GM23338 (cell line): ENCODE results near the gene ALDH6A1. TPM values are rescaled to one million over a fixed set of nuclear protein-coding genes. Genes with fewer than 3 reads are reported as not detected.

ENCODE experiments used
- CREB1 ChIP-seq: fragments of 250-450 bp; sonication (Bioruptor Pico); IDR thresholded peaks from 2 replicates; pipeline ENCODE4 v1.5.0; 2020; ENCODE audit warnings: low read depth, mild to moderate bottlenecking, moderate library complexity
- JUNB ChIP-seq: IDR thresholded peaks from one replicate; pipeline ENCODE4 v1.6.1; 2016; ENCODE audit warnings: antibody characterized with exemption; ENCODE audit not compliant: unreplicated experiment
- NANOG ChIP-seq: IDR thresholded peaks from 2 replicates; pipeline ENCODE4 v1.6.1; 2016; ENCODE audit warnings: antibody characterized with exemption, borderline replicate concordance
- POLR2AphosphoS5 ChIP-seq: IDR thresholded peaks from 2 replicates; pipeline ENCODE4 v1.6.1; 2016; ENCODE audit warnings: antibody characterized with exemption, low read depth
- STAT1 ChIP-seq: IDR thresholded peaks from one replicate; pipeline ENCODE4 v1.6.1; 2016; ENCODE audit warnings: antibody characterized with exemption; ENCODE audit not compliant: unreplicated experiment
- polyA plus RNA-seq: library from polyadenylated mRNA; unstranded; fragments of >200 nt; fragmentation: Nextera tagmentation; extraction: Ambion mirVana; gene quantifications from 2 replicates; pipeline ENCODE4 v1.2.1, GENCODE V29; 2016
- total RNA-seq: library from RNA; depleted of rRNA; stranded (reverse); fragments of >200 nt; shearing (Covaris generic); gene quantifications from 2 replicates; pipeline ENCODE4 v1.2.3, GENCODE V29; 2014
- TF ChIP-seq, protein P1 (sequence below): fragments of 250-450 bp; sonication (Bioruptor Pico); IDR thresholded peaks from 2 replicates; pipeline ENCODE4 v1.5.0; 2020; ENCODE audit warnings: mild to moderate bottlenecking, moderate library complexity
- TF ChIP-seq, protein P2 (sequence below): IDR thresholded peaks from 2 replicates; pipeline ENCODE4 v1.6.1; 2016; ENCODE audit warnings: antibody characterized with exemption
- TF ChIP-seq, protein P3 (sequence below), 2 experiments: fragments of 200-600 bp in 1 of 2; sonication (generic) in 1 of 2; conservative IDR thresholded peaks; 2 replicates each; pipeline versions ENCODE4 v1.5.1 to v1.6.1; 2016 to 2017; ENCODE audit warnings: antibody characterized with exemption in 2 of 2, low read depth in 2 of 2, mild to moderate bottlenecking in 2 of 2, moderate library complexity in 1 of 2
- TF ChIP-seq, protein P4 (sequence below): IDR thresholded peaks from one replicate; pipeline ENCODE4 v1.6.1; 2018; ENCODE audit warnings: antibody characterized with exemption; ENCODE audit not compliant: unreplicated experiment

ALDH6A1 gene
- total and polyA plus RNA-seq, 2 experiments from 2014 or later: 16.1 to 28.0 TPM

DNA sequence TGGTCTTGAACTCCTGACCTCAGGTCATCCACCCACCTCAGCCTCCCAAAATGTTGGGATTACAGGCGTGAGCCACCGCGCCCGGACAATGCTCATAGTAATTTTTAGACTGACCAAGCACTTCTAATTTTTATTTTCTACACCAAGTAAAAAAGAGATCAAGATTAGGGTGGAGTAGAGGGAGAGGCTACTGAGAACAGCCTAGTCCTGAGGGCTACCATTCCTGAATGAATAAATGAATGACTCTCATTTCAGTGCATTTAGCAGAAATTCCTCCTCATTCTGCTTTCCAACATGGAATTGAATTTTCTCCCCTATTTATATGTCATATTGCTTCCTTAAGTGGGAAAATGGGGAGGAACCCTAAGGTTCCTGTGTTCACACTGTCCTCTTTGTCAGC lies 38.7 kb downstream of the ALDH6A1 start (continued):
- TF ChIP-seq, protein P1, sequence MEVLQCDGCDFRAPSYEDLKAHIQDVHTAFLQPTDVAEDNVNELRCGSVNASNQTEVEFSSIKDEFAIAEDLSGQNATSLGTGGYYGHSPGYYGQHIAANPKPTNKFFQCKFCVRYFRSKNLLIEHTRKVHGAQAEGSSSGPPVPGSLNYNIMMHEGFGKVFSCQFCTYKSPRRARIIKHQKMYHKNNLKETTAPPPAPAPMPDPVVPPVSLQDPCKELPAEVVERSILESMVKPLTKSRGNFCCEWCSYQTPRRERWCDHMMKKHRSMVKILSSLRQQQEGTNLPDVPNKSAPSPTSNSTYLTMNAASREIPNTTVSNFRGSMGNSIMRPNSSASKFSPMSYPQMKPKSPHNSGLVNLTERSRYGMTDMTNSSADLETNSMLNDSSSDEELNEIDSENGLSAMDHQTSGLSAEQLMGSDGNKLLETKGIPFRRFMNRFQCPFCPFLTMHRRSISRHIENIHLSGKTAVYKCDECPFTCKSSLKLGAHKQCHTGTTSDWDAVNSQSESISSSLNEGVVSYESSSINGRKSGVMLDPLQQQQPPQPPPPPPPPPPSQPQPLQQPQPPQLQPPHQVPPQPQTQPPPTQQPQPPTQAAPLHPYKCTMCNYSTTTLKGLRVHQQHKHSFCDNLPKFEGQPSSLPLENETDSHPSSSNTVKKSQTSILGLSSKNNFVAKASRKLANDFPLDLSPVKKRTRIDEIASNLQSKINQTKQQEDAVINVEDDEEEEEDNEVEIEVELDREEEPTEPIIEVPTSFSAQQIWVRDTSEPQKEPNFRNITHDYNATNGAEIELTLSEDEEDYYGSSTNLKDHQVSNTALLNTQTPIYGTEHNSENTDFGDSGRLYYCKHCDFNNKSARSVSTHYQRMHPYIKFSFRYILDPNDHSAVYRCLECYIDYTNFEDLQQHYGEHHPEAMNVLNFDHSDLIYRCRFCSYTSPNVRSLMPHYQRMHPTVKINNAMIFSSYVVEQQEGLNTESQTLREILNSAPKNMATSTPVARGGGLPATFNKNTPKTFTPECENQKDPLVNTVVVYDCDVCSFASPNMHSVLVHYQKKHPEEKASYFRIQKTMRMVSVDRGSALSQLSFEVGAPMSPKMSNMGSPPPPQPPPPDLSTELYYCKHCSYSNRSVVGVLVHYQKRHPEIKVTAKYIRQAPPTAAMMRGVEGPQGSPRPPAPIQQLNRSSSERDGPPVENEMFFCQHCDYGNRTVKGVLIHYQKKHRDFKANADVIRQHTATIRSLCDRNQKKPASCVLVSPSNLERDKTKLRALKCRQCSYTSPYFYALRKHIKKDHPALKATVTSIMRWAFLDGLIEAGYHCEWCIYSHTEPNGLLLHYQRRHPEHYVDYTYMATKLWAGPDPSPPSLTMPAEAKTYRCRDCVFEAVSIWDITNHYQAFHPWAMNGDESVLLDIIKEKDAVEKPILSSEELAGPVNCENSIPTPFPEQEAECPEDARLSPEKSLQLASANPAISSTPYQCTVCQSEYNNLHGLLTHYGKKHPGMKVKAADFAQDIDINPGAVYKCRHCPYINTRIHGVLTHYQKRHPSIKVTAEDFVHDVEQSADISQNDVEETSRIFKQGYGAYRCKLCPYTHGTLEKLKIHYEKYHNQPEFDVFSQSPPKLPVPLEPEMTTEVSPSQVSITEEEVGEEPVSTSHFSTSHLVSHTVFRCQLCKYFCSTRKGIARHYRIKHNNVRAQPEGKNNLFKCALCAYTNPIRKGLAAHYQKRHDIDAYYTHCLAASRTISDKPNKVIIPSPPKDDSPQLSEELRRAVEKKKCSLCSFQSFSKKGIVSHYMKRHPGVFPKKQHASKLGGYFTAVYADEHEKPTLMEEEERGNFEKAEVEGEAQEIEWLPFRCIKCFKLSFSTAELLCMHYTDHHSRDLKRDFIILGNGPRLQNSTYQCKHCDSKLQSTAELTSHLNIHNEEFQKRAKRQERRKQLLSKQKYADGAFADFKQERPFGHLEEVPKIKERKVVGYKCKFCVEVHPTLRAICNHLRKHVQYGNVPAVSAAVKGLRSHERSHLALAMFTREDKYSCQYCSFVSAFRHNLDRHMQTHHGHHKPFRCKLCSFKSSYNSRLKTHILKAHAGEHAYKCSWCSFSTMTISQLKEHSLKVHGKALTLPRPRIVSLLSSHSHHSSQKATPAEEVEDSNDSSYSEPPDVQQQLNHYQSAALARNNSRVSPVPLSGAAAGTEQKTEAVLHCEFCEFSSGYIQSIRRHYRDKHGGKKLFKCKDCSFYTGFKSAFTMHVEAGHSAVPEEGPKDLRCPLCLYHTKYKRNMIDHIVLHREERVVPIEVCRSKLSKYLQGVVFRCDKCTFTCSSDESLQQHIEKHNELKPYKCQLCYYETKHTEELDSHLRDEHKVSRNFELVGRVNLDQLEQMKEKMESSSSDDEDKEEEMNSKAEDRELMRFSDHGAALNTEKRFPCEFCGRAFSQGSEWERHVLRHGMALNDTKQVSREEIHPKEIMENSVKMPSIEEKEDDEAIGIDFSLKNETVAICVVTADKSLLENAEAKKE (CRISPR knock-in tag): no peak
- TF ChIP-seq JUNB: no peak
- no peak for TF ChIP-seq NANOG
- TF ChIP-seq CREB1: no peak
- TF ChIP-seq, protein P2, sequence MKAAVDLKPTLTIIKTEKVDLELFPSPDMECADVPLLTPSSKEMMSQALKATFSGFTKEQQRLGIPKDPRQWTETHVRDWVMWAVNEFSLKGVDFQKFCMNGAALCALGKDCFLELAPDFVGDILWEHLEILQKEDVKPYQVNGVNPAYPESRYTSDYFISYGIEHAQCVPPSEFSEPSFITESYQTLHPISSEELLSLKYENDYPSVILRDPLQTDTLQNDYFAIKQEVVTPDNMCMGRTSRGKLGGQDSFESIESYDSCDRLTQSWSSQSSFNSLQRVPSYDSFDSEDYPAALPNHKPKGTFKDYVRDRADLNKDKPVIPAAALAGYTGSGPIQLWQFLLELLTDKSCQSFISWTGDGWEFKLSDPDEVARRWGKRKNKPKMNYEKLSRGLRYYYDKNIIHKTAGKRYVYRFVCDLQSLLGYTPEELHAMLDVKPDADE: no peak
- no peak for TF ChIP-seq STAT1
- TF ChIP-seq, protein P3, sequence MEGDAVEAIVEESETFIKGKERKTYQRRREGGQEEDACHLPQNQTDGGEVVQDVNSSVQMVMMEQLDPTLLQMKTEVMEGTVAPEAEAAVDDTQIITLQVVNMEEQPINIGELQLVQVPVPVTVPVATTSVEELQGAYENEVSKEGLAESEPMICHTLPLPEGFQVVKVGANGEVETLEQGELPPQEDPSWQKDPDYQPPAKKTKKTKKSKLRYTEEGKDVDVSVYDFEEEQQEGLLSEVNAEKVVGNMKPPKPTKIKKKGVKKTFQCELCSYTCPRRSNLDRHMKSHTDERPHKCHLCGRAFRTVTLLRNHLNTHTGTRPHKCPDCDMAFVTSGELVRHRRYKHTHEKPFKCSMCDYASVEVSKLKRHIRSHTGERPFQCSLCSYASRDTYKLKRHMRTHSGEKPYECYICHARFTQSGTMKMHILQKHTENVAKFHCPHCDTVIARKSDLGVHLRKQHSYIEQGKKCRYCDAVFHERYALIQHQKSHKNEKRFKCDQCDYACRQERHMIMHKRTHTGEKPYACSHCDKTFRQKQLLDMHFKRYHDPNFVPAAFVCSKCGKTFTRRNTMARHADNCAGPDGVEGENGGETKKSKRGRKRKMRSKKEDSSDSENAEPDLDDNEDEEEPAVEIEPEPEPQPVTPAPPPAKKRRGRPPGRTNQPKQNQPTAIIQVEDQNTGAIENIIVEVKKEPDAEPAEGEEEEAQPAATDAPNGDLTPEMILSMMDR (conservative IDR thresholded peaks at IDR 0.05; ENCODE audit: low read depth in 2 of 2): no peak
- TF ChIP-seq, protein P4, sequence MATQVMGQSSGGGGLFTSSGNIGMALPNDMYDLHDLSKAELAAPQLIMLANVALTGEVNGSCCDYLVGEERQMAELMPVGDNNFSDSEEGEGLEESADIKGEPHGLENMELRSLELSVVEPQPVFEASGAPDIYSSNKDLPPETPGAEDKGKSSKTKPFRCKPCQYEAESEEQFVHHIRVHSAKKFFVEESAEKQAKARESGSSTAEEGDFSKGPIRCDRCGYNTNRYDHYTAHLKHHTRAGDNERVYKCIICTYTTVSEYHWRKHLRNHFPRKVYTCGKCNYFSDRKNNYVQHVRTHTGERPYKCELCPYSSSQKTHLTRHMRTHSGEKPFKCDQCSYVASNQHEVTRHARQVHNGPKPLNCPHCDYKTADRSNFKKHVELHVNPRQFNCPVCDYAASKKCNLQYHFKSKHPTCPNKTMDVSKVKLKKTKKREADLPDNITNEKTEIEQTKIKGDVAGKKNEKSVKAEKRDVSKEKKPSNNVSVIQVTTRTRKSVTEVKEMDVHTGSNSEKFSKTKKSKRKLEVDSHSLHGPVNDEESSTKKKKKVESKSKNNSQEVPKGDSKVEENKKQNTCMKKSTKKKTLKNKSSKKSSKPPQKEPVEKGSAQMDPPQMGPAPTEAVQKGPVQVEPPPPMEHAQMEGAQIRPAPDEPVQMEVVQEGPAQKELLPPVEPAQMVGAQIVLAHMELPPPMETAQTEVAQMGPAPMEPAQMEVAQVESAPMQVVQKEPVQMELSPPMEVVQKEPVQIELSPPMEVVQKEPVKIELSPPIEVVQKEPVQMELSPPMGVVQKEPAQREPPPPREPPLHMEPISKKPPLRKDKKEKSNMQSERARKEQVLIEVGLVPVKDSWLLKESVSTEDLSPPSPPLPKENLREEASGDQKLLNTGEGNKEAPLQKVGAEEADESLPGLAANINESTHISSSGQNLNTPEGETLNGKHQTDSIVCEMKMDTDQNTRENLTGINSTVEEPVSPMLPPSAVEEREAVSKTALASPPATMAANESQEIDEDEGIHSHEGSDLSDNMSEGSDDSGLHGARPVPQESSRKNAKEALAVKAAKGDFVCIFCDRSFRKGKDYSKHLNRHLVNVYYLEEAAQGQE: no peak
- no peak for TF ChIP-seq POLR2AphosphoS5
